GM18526 (cell line): ENCODE measurements around the gene CFAP299.

Experiments
- POLR2A ChIP-seq: IDR thresholded peaks from 3 replicates; pipeline ENCODE4 v1.6.1; 2011; ENCODE audit not compliant: insufficient read length; ENCODE audit errors: extremely low read depth

CFAP299 gene

GRCh38 chr4:80335554-80336358 is at the start of gene CFAP299:
CFAP299 (plus strand) TSS chr4:80335730.
- no peak for TF ChIP-seq POLR2A

- no peak for TF ChIP-seq POLR2A
Observed at GRCh38 chr4:80286451-80286850, 49.1 kb upstream of the CFAP299 start.

GRCh38 chr4:80294206-80294605 is 41.3 kb upstream of the CFAP299 start:
- TF ChIP-seq POLR2A = no peak

GRCh38 chr4:80295336-80295735 is 40.2 kb upstream of the CFAP299 start:
- TF ChIP-seq POLR2A = no peak

GRCh38 chr4:80295826-80296225 is 39.7 kb upstream of the CFAP299 start:
- TF ChIP-seq POLR2A = no peak

- TF ChIP-seq POLR2A = no peak
Observed at GRCh38 chr4:80301884-80302283, 33.6 kb upstream of the CFAP299 start.

GRCh38 chr4:80302616-80303223 is 32.8 kb upstream of the CFAP299 start:
- TF ChIP-seq POLR2A = no peak

GRCh38 chr4:80305466-80305865 is 30.1 kb upstream of the CFAP299 start:
- TF ChIP-seq POLR2A = no peak

GRCh38 chr4:80306260-80306659 is 29.3 kb upstream of the CFAP299 start:
- no peak for TF ChIP-seq POLR2A

GRCh38 chr4:80307183-80307735 is 28.3 kb upstream of the CFAP299 start:
- TF ChIP-seq POLR2A = no peak

GRCh38 chr4:80307774-80308465 is 27.6 kb upstream of the CFAP299 start:
- no peak for TF ChIP-seq POLR2A

- TF ChIP-seq POLR2A = no peak
Observed at GRCh38 chr4:80308466-80308822, 27.1 kb upstream of the CFAP299 start.

- no peak for TF ChIP-seq POLR2A
Observed at GRCh38 chr4:80309294-80310004, 26.1 kb upstream of the CFAP299 start.

- TF ChIP-seq POLR2A = no peak
Observed at GRCh38 chr4:80311130-80311529, 24.4 kb upstream of the CFAP299 start.

- TF ChIP-seq POLR2A = no peak
Observed at GRCh38 chr4:80312124-80312523, 23.4 kb upstream of the CFAP299 start.
